Kidney capillary endothelial cell (primary cell): Measurements from ENCODE around the gene TEKT1.
"Not testable (repeated sequence)": the region's sequence is repeated elsewhere in the genome, so short reads cannot be mapped to it uniquely, and the experiment has no call there.

ENCODE experiments used
- DNase-seq: peaks from one replicate; pipeline ENCODE4 v3.0.0-alpha.2; 2018; ENCODE audit warnings: low spot score

TEKT1 gene

GRCh38 chr17:6815775-6816174, 15.8 kb downstream of the TEKT1 start:
- no peak for DNase-seq

DNA sequence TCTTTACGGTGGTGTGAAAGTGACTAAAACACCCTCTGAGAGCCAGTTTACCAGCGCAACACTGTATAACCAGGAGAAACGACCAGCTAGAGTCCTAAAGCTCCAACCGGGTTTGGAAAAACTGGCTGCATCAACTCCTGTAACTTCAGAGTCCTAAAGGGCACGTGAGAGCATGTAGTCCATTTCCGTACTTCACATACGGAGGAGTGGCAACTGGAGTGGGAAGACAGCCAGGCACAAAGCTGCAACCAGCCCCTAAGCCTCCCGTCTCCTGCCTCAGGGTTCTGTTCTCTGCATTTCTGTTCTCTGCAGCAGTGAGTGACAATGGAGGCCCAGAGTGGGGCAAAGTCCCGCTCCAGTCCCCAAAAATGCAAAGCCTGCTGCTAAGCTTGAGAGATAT, 19.2 kb downstream of the TEKT1 start:
- no peak for DNase-seq

DNA sequence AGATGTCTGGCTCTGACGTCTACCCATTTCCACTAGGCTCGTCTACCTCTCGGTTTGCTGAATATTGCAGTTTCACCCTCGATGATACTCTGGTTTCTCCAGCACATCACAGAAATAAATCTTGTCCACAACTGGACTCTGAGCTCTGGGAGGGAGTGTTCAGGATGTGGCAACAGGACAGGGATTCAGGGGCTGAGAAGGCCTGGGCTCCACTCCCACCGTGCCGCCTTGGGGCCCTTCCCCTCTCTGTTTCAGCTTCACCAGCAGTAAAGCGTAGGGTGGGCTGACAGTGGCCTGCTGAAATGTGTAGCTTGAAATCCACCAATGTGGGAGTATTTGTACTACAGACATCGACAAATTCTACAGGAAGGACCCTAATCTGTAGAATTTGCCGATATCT, 20.0 kb downstream of the TEKT1 start:
- no peak for DNase-seq

GRCh38 chr17:6800422-6801027, 31.0 kb downstream of the TEKT1 start:
- no peak for DNase-seq

DNA sequence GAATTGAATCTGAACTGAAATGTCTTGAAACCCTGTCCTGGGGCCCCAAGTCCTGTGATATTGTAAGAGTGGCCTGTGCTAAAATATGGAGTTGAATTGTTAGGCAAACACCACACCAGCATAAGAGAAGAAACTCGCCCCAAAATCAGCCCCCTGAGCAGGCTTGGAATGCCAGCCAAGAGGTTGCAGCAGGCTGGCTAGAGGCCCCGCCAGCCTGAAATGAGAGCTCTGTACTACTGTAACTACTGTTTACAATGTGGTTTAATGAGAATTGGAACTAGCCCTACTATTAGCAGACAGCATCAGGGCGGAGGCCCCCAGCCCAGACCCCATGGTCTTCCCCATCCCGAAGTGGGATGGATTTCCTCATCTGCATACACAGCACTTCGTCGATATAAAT, 31.8 kb downstream of the TEKT1 start:
- no peak for DNase-seq

DNA sequence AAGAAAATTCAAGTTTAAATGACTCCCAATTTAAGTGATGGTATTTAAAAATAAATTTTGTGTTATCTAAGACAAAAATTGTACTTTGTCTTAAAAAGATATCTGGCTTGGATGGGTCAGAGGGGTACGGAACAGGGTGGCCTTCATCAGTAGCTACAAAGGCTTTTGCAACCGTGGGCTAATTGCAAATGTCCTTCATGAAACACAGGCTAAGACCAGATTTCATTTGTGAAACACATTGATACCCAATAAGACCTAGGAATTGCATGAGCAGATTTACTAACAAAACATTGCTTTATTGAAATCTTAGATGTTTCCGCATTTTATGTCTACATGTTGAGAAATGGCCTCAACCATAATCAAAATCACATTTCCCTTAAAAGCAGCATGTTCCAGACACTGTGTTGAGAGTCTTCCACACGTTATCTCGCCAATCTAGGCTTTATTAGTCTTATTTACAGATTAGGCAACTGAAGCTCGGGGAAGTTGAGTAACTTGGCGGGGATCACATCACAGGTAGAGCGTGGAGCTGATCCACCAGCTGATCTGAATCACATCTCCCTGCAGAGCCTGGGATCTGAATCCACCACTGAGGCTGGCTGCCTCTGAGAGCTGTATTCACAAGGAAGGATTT, 33.7 kb downstream of the TEKT1 start:
- DNase-seq, result no peak

- DNase-seq, result no peak
Measured at GRCh38 chr17:6796887-6797490, 34.5 kb downstream of the TEKT1 start.

DNA sequence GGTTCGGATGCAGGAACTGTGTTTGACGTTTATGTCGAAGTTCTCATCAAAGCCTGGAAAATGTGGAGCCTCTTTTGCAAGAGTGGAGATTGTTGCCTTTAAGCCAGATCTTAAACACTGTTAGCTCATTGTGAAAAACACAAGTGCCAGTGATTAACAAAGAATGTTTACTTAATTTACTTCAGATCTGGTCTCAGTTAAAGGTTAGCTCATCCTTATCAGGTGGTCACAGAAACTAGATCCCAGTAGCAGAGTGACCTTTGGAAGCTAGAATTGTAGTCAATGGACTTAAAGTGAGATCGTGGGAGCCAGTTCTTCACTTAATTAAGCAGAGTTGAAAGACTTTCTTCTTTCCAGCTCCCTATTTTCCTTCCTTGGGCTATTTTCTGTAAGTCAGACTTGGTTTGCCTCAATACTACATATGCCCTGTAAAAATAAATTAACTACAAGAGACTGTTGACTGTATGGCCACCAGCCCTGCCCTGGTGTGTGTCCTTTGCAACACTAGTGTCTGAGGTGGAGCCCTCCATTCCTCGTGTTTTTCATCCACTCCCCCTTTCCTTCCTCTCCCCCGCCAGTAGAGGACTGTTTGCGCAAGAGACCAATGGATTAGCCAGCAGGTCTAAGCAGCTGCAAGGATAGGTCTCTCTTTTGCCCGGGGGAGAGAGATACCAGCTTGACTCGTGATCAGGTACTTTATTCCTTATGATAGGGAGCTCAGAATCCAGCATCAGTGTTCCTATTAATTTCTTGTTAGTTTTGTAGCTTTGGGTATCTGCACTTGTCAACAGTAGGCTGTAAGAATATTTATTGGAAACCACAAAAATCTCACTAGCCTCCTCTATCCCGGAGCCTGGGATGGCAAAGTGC, 35.3 kb downstream of the TEKT1 start:
- no peak for DNase-seq

DNA sequence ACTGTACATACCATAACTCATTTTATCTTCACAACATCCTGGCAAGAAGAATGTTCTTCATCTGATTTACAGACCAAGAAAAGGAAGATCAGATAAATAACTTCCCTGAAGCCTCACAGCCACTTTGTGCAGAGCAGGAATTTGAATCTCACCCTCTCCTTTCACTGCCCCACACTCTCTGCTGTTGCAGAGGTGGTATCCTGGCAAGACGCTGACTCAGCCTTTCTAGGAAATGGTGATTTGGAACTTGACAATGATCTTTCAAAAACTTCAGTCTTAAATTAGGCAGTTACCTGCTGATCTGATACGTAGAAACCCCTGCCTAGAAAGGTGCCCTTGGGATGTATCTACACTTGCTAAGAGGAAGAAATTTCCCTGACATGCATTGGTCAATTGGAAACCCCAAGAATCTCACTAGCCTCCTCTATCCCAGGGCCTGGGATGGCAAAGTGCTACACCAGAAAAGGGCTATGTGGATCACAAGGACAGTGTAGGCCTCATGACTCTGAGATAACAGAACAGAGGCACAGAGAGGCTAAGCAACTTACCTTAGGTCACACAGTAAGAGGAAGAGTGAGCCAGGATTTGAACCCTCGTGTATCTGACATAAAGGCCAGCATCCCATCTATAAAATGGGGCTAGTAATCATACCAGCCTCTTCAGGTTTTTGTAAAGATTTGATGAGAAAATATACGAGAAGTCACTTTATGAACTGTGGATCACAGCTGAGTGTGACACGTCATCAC, 37.6 kb downstream of the TEKT1 start:
- no peak for DNase-seq

DNA sequence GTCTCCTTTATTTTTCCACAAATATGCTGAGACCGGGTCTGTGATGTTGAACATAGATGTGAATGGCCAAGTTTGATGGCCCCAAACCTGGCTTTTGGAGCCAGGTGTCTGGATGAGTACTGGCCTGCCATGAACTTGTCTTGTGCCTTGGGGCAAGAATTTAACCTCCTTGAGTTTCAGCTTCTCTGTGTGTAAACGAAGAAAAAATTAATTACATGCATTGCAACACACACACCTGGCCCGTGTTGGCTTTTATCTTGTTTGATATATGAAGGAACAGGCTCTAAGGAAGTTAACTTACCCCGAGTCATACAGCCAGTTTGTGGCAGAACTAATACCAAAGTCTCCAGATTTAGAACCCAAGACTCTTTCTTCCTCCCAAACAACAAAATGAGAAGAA, 42.4 kb downstream of the TEKT1 start:
- DNase-seq, result no peak

- DNase-seq, result no peak
Measured at GRCh38 chr17:6787081-6787693, 44.3 kb downstream of the TEKT1 start.

DNA sequence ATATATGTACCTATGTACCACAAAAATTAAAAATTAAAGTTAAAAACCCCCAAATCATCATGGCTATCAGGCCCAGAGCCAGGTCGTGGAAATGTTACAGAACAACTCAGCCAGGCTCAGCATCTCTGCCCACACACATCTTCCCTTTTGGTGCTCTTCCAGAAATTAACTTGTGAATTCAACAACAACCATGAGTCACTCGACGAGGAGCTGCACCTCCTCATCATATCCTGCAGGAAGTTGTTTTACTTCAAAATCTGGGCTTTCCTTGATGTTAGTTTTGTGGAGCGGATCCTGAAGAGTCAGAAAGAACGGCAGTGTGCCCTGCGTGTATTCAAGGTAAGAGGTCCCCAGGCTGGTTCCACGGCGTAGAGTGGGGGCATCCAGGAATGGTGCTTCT, 44.9 kb downstream of the TEKT1 start:
- peak; percentile 62 for DNase-seq

- DNase-seq, result no peak
Measured at GRCh38 chr17:6782244-6782643, 49.3 kb downstream of the TEKT1 start.

GRCh38 chr17:6780886-6781285, 50.6 kb downstream of the TEKT1 start:
- no peak for DNase-seq

DNA sequence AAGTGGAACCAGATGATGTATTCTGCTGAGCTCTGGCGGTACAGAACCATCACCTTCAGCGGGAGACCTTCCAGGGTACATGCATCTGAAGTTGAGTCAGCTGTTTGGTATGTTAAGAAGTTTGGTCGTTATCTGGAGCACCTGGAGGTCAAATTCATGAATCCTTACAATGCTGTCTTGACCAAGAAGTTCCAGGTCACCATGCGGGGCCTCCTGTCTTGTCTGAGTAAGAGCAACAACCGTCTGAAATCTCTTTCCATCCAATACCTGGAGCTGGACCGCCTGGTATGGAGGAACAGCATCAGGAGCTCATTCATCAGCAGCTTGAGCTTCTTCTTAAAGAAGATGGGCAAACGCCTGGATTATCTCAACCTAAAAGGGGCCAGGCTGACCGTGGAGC, 51.5 kb downstream of the TEKT1 start:
- no peak for DNase-seq

GRCh38 chr17:6779411-6779810, 52.1 kb downstream of the TEKT1 start:
- DNase-seq, result no peak

DNA sequence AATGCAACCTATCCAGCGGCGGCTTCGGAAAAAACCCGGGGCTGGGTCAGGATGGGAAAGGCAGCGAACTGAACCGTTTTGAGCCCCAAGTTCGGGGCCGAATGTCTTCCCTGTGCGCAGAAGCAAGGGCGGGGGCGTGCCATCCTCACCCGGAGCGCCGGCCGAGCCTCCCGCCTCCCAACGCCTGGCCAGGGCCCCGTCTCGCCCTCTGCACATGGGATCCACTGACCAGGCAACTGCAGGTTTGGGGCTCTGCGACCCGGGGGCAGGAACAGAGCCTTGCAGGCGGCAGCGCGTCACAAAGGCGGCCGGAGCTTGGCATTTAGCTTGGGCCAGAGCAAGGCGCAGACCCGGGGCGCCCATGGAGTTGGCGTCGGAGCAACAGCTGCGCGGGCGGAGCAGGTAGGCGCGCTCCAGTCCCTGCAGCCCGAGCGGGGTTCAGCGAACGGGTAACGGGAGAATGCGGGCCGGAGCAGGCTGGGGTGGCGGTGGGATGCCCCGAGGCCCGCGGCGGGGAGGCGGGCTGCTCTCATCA, 55.6 kb downstream of the TEKT1 start, which contains the start of gene FBXO39:
Gene FBXO39, plus strand, starts transcription at position 345 of the 535 bp plus-strand sequence. CDS start 3,654 bp downstream, outside the sequence.
- DNase-seq, result no peak

DNA sequence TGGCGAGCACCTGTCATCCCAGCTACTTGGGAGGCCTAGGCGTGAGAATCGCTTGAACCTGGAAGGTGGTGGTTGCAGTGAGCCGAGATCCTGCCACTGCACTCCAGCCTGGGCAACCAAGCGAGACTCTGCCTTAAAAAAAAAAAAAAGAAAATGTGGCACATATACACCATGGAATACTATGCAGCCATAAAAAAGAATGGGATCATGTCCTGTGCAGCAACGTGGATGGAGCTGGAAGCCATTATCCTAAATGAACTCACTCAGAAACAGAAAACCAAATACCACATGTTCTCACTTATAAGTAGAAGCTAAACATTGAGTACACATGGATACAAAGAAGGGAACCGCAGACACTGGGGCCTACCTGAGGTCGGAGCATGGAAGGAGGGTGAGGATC, 56.6 kb downstream of the TEKT1 start:
- not testable (repeated sequence) for DNase-seq

DNA sequence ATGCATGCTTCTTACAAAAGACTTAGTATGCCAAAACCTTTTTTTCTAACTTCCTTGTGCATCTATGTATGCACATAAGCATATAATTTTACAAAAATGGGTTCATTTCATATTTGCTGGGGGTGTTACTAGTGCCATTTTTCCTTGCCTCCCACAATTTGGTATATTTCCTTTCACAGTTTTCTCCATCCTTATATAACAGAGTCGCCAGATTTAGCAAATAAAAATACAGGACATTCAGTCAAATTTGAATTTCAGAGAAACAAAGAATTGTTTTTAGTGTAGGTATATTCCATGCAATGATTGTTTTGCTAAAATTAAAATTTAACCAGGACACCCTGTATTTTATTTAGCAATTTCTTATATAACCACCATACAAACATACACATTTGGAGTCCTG, 59.5 kb downstream of the TEKT1 start:
- DNase-seq, result no peak

DNA sequence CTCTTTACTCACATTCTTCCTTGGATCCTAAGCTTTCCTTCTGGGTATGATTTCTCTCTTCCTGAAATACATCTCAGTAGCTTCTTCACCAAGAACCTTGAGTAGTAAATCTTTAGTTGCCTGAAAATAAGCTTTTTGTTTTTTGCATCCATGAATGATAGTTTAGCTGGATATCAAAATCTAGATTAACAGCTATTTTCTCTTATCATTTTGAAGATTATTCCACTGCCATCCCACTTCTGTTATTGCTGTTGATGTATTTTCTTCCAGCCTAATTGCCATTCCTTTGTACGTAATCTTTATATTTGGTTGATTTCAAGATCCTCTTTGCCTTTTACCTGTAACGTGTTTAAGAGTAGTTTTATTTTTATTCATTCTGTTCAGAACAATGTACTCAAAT, 63.1 kb downstream of the TEKT1 start:
- no peak for DNase-seq

GRCh38 chr17:6761779-6762178, 69.8 kb downstream of the TEKT1 start:
- DNase-seq, result no peak
